NCI-H1694 treated with DMSO at 0.1 percent for 48 hours (cell line): Measurements from ENCODE around the gene KCND1.
A peak's percentile ranks its signal among the peaks of the same experiment; 100 is the strongest.
"Not testable (repeated sequence)": the region's sequence is repeated elsewhere in the genome, so short reads cannot be mapped to it uniquely, and the experiment has no call there.

ENCODE experiments used
- DNase-seq: peaks from one replicate; lab custom pipeline; 2025; lab: John Stamatoyannopoulos, UW

Gene KCND1

DNA sequence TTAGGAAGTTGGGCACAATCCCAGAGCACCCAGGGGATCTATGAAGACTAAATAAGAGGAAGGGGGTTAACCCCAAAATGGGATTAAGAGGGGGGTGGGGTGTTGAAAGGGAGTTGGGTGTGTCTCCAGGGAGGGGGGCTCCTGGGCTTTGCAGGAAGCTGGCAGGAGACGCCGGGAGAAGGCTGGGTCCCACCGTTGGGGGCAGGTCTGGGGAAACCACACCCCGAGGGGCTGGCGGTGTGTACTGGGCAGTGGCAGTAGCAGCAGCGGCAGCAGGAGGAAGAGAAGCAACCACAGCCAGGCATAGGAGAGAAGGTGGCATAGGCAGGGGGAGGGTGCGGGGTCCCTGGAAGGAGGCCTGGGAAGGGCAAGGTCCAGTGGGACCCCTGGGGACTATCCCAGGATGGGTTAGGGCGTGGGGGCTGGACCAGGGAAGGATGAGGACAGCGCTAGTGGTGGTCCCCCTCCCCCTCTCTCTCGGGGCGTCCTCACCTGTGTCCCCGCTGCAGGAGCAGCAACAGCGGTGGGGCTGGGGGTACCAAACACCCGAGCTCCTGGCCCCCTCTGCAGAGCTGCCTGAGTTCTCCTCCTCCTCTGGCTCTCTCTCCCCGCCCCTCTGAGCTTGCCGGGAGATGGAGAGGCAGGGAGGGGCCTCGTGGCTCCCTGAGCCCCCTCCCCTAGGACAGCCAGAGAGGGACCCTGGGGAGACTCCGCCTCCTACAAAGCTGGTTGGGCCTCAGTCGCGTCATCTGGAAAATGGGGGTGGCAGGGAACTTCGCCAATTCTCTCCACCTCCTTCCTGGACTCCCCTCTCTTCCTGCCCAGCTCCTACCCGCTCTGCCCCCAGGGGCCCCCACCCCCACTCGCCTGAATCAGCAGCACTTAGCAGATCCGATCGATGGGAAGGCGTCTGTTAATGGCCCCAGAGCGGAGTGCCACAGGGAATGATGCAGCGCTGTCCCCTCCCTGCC, at the start of gene KCND1:
Gene KCND1, minus strand, starts transcription at position 596 of the 971 bp plus-strand sequence. CDS start 1,573 bp downstream, outside the sequence.
- DNase-seq, result peak; percentile 16

DNA sequence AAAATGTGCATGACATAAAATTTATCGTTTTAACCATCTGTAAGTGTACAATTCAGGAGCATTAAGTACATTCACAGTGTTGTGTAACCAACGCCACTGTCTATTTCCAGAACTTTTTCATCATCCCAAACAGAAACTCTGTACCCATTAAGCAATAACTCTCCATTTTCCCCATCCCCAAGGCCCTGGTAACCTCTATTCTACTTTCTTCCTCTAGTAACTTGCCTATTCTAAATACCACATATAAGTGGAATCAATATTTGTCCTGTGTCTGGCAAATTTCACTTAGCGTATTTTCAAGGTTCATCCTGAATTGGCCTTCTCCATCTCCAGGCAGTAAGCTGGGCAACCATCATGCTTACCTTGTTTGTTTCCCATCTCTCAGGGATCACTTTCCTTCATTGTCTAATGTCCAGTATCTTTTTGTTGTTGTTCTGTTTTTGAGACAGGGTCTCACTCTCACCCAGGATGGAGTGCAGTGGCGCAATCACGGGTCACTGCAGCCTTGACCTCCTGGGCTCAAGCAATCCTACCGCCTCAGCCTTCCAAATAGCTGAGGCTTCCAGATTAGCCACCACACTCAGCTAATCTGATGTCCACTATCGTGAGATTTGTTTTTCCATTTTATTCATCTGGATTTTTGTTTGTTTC, 48.1 kb upstream of the KCND1 start:
- no peak for DNase-seq

DNA sequence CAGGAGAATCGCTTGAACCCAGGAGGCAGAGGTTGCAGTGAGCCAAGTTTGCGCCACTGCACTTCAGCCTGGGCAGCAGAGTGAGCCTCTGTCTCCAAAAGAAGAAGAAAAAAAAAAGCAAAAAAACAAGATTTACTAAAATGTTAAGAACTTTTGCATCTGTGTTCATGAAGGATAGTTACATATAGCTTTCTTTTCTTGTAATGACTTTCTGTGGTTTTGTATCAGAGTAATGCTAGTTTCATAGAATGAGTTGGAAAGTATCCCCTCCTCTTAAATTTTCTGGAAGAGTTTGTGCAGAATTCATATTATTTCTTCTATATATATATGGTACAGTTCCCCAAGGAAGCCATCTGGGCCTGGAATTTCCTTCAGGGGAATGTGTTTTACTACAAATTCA, 47.4 kb upstream of the KCND1 start:
- DNase-seq, result no peak

DNA sequence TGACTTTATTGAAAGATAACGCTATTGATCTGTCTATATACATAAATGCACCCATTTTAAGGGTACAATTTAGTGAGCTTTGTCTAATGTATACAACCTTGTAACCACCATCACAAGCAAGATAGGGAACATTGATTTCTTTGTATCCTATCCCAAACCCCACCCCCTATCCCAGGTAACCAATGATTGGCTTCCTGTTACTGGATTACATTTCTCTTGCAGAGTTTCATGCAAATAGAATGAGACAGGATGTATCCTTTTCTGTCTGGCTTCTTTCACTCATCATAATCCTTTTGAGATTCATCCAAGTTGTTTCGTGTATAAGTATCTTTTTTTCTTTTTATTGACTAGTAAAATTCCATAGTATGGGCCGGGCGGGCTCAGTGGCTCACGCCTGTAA, 32.1 kb upstream of the KCND1 start:
- DNase-seq, result no peak

DNA sequence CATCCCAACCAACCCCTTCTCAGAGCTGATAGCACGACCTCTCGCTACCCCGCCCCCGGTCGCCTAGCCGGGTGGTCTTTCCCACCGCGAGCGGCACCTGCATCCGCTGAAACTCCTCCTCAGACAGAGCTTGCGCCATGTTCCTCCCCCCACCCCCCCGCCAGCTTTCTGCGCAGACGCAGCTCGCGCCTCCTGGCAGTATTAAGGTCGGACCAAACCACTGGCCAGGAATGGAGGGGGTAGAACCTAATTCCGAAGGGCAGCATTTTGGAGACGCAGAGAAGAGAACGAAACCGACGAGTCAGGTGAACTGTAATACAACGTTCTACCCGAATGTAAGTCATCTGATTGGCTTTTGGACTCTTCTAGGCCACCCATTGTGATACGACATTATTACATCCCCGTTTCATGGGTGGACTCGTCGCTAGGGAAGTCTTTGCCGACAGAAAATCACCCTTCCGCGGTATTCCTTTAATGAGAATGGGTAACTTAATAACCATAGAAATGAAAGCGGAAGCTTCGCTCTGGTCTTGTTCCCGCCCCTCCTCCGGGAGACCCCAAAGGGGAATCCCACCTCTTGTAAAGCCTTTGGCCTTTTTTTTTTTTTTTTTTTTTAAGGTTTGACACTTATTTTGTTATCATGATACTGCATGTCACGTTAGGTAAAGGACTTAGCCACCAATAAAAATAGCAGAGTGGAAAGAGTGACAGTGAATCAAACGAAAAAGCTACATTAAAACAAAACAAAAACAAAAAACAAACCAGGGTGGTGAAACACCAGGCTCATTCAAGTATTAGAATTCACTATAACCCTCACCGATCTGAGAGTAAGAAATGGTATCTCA, 30.7 kb upstream of the KCND1 start, which contains the start of gene GRIPAP1:
Gene GRIPAP1, minus strand, starts transcription at position 174 of the 845 bp plus-strand sequence. Its CDS starts 35 bp downstream, at position 139.
- peak; percentile 80 for DNase-seq

DNA sequence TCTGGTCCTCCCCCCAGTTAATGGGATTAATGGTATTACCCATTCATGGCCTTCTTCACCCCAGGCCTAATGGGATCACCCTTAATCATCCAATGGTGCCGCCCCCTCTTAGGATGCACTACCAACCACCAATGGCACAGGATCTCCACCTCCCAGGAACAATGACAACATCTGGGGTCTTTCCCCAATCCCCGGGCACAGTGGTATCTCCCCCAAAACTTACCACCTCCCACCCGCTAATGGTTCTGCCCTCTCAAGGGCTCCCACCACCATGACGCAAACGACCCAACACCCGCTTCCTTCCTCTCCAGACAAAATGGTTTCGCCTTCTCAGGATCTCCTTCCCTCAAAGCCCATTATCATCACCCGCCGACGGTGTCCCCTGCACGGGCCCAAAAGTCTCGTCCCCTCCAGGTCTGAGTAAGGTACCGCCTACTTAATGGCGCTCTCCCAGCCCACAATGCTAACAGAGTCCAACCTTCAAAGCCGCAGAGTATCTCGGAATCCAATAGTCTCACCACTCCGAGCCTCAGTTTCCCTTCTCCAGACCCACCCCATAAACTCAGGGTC, 30.0 kb upstream of the KCND1 start:
- DNase-seq, result peak; percentile 15

DNA sequence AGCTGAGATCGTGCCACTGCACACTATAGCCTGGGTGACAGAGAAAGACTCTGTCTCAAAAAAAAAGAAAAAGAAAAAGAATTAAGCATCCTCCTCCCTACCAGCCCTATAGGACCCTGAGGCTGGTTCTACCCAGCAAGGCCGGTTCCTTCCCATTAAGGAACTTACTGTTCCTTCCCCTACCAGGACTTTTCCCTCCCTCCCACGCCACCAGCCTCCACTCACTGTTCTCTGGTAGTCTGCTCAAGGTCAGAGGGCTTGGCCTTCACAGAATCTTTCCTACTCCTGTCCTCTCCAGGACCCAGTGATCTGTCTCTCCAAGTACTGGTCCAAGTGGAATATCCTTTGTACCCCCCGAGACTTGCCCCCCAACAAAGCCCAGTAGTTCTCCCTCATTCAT, 29.0 kb upstream of the KCND1 start:
- no peak for DNase-seq

DNA sequence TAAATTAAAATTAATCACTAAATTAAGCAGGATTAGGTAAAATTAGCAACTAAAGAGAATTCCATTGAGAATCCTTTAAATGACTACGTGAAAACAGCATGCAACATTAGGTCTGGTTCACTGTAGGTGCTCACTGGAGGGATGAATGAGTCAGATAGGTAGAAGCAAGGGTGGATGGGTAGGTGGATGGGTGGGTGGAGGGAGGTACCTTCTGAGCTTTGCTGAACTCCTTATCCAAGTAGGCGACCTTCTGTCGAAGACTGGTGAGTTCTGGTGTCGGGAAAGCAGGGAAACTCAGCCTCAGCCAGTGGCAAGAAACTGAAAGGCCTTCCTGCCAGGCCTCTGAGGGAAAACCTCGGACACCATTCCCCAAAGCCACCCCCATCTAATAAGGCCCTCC, 27.4 kb upstream of the KCND1 start:
- no peak for DNase-seq

DNA sequence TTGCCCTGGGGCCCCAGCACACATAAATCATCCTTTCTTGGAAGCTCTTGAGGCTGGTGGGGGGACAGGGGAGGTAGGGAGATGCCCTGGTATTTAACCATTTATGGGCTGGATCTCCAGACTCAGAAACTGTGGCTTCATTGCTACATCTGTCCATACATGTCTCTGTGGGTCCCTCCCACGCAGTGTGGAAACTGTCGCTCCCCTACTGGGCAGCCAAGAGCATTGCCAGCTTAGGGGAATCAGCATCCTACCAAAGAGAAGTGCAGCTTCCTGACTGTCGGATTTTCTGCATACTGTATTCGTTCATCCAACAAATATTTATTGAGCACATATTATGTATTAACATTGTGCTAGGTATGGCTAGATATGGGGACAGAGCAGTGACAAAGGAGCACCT, 26.7 kb upstream of the KCND1 start:
- no peak for DNase-seq

DNA sequence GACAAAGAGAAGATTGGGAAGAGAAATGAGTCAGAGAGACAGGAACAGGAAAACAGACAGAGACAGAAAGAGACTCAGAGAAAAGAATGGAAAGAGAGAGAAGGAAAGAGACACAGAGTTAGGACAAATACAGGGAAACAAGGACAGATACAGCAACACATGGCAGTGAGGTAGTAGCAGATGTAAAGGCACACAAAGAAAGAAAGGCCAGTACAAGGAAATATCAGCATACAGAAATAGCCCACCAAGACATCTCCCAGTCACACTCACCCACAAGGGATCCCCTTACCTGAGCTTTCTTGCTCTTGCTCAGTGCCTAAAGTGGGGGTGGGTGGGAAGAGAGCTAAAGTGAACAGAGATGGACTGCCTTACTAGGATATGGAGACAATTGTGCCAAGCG, 26.2 kb upstream of the KCND1 start:
- no peak for DNase-seq

DNA sequence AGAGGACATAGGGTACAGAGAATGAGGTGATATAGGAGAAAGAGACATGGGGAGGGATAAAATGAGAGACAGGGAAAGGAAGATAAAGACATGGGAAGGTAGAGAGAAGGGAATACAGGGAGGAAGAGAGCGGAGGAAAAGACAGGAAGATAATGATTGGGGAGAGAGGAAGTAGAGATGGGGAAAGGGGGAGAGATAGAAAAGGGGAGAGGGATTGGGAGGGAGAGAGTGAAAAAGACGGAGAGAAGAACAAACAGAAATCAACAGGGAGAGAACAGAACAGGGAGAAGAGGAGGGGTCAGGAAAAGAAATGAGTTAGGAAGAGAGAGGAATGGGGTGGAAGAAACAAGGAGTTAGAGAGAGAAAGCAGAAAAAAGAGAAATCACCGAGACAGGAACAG, 25.8 kb upstream of the KCND1 start:
- DNase-seq, result no peak

DNA sequence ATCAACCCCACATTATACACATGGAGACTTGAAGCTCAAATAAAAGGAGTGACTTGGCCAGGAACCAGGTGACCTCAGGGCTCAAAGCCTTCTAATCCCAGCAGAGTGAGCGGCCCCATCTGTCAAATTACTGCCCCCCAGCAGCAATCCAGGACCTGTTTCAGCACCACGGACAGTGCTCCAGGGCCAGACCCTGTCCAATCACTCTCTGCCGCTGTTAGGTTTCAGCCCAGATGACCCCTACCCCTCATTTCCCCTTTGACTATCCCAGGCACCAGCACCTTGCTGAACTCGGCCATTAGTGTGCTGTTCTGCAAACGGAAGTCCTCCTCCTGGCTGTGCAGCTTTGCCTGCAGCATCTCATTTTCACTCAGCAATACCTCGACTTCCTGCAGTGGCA, 25.3 kb upstream of the KCND1 start:
- DNase-seq, result no peak

DNA sequence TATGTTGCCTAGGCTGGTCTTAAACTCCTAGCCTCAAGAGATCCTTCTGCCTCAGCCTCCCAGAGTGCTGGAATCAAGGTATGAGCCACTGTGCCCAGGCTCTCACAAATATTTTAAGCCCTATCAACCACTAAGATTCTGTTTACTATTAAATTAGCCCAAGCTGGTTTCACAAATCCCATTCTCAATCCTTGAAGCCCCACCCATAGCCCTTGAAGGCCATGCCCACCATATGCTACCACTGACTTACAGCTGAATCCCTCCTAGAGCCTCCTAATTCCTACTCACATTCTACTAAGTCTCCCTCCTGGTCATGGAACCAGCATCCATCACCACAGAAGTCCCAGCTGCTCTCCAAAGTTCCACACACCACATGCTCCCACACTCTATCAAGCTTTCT, 20.7 kb upstream of the KCND1 start:
- DNase-seq, result no peak

DNA sequence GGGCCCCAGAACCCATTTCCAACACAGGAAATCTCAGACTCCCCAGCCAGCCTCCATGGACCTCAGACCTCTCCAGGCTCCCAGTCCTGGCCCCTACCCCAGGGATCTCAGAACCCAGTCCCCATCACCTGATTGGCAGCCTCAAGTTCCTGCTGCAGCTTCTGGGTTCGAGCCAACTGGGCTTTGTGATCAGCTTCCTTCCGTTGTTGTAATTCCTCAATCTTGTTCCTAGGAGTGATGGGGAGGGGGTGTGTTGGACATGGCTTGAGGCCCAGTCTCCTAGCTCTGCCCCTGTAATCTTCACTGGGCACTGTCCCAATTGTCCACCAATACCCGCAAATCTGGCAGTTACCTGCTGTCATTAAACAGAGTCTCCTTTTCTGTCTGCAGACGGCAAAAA, 17.8 kb upstream of the KCND1 start:
- no peak for DNase-seq

DNA sequence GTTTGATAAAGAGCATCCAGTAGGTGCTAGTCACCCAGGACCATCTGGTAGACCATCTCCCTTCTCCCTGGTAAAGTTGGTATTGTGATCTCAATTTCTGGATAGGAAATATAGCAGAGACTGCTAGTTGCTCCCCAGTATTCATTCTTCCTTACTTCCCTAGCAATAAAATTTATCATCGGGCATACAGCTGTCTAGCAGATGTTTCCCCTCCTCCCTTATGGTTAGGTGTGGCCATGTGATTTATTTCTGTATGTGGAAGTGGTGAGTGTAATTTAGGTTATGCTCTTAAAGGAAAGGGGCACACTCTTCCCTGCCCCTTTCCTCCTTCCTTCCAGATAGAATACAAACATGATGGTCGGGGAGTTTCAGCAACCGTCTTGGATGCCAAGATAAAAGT, 12.3 kb upstream of the KCND1 start:
- DNase-seq, result no peak

DNA sequence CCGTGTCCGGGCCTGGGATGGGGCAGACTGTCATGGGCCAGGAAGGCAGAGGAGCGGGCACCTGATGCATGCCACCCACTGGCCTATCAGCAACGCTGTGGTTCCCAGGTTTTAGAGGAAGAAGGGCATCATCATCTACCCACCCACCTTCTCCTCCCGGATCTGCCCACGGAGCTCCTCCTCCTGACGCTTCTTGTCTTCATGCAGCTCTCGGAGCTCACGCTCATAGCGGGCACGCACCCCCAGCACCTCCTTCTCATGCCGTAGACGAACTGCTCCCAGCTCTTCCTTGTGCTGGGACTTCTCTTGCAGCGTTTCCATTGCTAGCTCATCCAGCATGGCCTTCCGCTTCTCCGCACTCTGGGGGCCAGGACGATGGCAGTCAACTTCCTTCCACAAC, 11.4 kb upstream of the KCND1 start:
- DNase-seq, result no peak

DNA sequence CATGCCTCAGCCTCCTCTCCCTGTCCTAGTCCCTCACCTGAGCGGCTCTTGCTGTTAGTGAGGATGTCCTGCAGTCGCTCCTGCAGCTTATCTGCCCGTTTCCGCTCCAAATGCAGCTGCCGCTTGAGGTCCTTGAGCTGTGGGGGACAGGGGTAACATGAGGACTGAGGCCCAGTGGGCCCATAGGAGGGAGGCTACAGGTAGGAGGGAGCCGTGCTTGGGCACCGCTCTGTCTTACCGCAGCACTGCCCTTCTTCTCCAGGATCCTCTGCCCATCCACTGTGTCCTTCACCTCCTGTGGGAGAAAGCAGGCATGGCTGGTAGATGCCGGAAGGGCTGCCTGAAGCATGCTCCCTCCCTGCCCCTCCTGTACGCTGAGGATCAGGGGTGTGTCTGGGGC, 9.5 kb upstream of the KCND1 start:
- DNase-seq, result no peak

DNA sequence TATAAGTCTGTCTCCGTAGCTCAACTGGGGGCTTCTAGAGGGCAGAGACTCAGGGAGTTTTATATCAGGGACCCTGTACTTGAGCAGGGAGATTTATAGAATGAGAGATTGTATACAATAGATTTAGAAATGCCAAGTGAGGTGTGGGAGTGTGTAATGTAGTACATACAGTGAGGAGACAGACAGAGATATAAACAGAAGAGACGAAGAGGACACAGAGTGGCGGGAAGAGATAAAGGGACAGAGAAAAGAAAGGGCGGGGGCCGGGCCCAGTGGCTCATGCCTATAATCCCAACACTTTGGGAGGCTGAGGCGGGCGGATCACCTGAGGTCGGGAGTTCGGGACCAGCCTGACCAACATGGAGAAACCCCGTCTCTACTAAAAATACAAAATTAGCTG, 8.7 kb upstream of the KCND1 start:
- not testable (repeated sequence) for DNase-seq

DNA sequence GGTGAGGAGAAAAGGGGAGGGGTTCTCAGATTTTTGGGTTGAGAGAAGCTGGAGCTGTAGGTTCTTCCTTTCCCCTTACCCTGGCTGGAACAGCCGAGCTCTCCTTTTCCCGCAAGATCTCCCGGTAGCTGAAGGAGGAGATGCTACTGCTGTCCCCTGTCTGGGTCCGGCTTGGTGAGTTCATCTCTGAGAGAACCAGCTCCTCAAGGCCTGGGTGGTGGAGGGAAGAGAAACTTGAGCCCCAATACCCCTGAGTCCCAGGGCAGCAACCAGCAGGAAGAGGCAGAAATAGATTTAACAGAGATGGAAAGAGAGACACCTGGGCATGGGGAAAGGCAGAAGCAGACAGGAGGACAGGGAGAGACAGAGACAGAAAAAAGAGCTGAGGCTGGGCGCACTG, 6.6 kb upstream of the KCND1 start:
- no peak for DNase-seq

DNA sequence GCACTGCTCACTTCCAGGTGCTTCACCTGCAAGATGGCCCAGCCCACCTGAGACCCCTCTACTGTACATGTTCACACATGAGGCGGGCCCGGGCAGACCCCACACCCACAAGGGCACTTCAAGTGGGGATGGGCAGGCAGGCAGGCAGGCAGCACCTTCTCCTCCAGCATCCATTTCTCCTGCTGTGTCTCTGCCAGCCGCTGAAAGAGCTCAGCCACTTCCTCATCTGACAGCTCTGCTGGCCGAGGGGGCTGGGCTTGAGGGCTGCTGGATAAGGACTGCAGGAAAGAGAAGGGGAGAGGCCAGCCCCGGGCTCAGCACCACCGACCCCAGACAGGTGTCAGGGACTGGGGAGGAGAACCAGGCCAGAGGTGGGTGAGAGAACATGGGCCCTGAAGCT, 4.4 kb upstream of the KCND1 start:
- DNase-seq, result no peak

DNA sequence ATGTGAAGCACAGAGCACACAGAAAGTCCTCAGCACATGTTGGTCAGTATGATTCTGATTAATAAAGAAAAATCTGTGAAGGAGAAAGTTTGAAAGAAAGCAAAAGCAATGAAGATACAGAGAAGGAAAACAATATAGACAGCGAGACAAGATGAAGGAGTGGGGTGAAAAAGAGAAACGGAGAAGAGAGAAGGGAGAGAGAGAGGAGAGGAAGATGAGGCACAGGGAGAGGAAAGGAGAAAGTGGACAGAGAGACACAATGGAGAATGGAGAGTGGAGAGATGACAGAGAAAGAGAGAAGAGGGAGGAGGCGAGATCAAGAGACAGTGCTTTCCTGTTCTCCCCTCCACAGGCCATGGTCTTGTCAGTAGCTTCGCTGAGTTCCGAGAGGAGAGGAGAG, 3.9 kb upstream of the KCND1 start:
- no peak for DNase-seq

DNA sequence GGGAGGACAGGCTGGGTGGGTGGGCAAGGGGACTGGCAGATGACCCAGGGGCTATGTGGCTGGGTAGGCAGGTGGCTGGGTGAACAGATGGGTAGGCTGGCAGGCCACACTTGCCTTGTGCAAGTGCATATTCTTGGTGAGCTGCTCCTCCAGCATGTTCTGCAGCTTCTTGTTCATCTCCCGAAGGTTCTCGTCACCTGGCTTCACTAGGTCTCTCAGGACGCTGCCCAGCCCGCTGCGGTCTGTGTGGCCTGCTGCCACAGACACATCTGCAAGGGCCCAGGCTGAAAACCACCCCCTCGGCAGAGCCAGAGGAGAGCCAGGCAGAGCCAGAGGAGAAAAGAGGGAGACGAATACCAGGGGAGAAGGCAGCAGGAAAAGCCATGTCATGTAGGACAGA, 3.4 kb upstream of the KCND1 start:
- no peak for DNase-seq
